ENCODE data around the gene HS3ST4.

DNA sequence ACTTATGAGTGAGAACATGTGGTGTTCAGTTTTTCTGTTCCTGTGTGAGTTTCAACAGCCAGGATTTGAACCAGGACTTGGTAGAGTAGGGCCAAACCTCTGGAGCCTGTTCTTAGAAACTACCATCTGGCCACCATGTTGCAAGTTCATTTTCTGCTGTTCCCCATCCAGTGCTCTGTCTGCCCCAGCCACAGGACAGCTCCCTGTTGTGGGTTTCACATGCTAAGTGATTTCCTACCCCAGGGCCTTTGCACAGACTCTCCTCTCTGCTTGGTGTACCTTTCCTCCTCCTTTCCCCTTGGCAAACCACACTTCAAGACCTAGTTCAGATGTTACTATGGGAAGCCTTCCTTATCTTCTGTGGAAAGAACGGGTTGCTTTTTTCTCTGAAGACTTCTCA, 79.5 kb downstream of the HS3ST4 start:
- TF ChIP-seq, protein P1, sequence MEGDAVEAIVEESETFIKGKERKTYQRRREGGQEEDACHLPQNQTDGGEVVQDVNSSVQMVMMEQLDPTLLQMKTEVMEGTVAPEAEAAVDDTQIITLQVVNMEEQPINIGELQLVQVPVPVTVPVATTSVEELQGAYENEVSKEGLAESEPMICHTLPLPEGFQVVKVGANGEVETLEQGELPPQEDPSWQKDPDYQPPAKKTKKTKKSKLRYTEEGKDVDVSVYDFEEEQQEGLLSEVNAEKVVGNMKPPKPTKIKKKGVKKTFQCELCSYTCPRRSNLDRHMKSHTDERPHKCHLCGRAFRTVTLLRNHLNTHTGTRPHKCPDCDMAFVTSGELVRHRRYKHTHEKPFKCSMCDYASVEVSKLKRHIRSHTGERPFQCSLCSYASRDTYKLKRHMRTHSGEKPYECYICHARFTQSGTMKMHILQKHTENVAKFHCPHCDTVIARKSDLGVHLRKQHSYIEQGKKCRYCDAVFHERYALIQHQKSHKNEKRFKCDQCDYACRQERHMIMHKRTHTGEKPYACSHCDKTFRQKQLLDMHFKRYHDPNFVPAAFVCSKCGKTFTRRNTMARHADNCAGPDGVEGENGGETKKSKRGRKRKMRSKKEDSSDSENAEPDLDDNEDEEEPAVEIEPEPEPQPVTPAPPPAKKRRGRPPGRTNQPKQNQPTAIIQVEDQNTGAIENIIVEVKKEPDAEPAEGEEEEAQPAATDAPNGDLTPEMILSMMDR (optimal IDR thresholded peaks at IDR 0.05 in 1 of 3, IDR thresholded peaks at IDR 0.05 in 1 of 3, conservative IDR thresholded peaks at IDR 0.05 in 1 of 3; ENCODE audit: extremely low read depth in 1 of 3, insufficient read depth in 2 of 3, low read length in 3 of 3), result no peak
- TF ChIP-seq EZH2 (IDR thresholded peaks at IDR 0.05; ENCODE audit: low read length), result no peak
